Measurements from ENCODE around the gene TMPRSS13. TPM values are rescaled to one million over a fixed set of nuclear protein-coding genes. Genes with fewer than 3 reads are reported as not detected.

Gene TMPRSS13
- total and polyA plus RNA-seq, 2 experiments from 2014 or later, result 1.3 to 1.9 TPM

GRCh38 chr11:117859488-117860112 lies 69.6 kb downstream of the TMPRSS13 start:
- TF ChIP-seq, protein P1, sequence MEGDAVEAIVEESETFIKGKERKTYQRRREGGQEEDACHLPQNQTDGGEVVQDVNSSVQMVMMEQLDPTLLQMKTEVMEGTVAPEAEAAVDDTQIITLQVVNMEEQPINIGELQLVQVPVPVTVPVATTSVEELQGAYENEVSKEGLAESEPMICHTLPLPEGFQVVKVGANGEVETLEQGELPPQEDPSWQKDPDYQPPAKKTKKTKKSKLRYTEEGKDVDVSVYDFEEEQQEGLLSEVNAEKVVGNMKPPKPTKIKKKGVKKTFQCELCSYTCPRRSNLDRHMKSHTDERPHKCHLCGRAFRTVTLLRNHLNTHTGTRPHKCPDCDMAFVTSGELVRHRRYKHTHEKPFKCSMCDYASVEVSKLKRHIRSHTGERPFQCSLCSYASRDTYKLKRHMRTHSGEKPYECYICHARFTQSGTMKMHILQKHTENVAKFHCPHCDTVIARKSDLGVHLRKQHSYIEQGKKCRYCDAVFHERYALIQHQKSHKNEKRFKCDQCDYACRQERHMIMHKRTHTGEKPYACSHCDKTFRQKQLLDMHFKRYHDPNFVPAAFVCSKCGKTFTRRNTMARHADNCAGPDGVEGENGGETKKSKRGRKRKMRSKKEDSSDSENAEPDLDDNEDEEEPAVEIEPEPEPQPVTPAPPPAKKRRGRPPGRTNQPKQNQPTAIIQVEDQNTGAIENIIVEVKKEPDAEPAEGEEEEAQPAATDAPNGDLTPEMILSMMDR (IDR thresholded peaks at IDR 0.05; ENCODE audit: poor library complexity), result no peak
- no peak for TF ChIP-seq EZH2 (IDR thresholded peaks at IDR 0.05; ENCODE audit: borderline replicate concordance)
- no peak for TF ChIP-seq EZH2phosphoT487 (IDR thresholded peaks at IDR 0.05; ENCODE audit: low read depth, severe bottlenecking, unreplicated experiment)

GRCh38 chr11:117859061-117859460 lies 70.1 kb downstream of the TMPRSS13 start:
- Histone ChIP-seq H3K4me1 (ENCODE audit: insufficient read depth) (peaks cover 7% of the 10 kb centered on the region), H3K9me3 (ENCODE audit: low read depth) (no peaks in the 10 kb centered on the region), H3K27me3 (no peaks in the 10 kb centered on the region), H3K4me2 (no peak overlapping the region), H3K27ac (no peak overlapping the region), H3K79me2 (peaks cover 6% of the 10 kb centered on the region), H2AFZ (no peak overlapping the region), H3K36me3 (replicated peaks; ENCODE audit: insufficient read depth, low read depth) (no peaks in the 10 kb centered on the region), H3K9me2 (replicated peaks; ENCODE audit: insufficient read depth) (no peaks in the 10 kb centered on the region), H4K20me1 (ENCODE audit: insufficient read depth, poor library complexity, severe bottlenecking) (no peaks in the 10 kb centered on the region), H3K4me3 (no peak overlapping the region)
- no peak for DNase-seq (ENCODE audit: low spot score)
- WGBS (ENCODE audit: low lambda C conversion rate, missing lambda C conversion rate), result 87% methylated on average over 10 of the region's 10 CpGs
- TF ChIP-seq EZH2 (IDR thresholded peaks at IDR 0.05; ENCODE audit: borderline replicate concordance), result no peak
- no peak for TF ChIP-seq EZH2phosphoT487 (IDR thresholded peaks at IDR 0.05; ENCODE audit: low read depth, severe bottlenecking, unreplicated experiment)
- TF ChIP-seq, protein P1 (IDR thresholded peaks at IDR 0.05; ENCODE audit: poor library complexity), result no peak

More at GRCh38 chr11:117859488-117860112, 69.6 kb downstream of the TMPRSS13 start:
- Histone ChIP-seq H3K4me3 (no peak overlapping the region), H4K20me1 (ENCODE audit: insufficient read depth, poor library complexity, severe bottlenecking) (no peaks in the 10 kb centered on the region), H3K27me3 (no peaks in the 10 kb centered on the region), H3K9me3 (ENCODE audit: low read depth) (no peaks in the 10 kb centered on the region), H3K4me2 (no peak overlapping the region), H3K36me3 (replicated peaks; ENCODE audit: insufficient read depth, low read depth) (no peaks in the 10 kb centered on the region), H3K9me2 (replicated peaks; ENCODE audit: insufficient read depth) (no peaks in the 10 kb centered on the region), H3K4me1 (ENCODE audit: insufficient read depth) (peaks cover 7% of the 10 kb centered on the region), H3K27ac (no peak overlapping the region), H2AFZ (no peak overlapping the region), H3K79me2 (peaks cover 6% of the 10 kb centered on the region)
- no peak for DNase-seq (ENCODE audit: low spot score)
- 79% methylated on average over 9 of the region's 9 CpGs for WGBS (ENCODE audit: low lambda C conversion rate, missing lambda C conversion rate)

- H3K79me2 ChIP-seq, result peaks cover 4% of the 10 kb centered on the region
- H3K4me2 ChIP-seq, result no peak overlapping the region
- H3K27ac ChIP-seq, result no peak overlapping the region
- H3K9me2 ChIP-seq (replicated peaks; ENCODE audit: insufficient read depth), result no peaks in the 10 kb centered on the region
- no peak for DNase-seq (ENCODE audit: low spot score)
- no peaks in the 10 kb centered on the region for H4K20me1 ChIP-seq (ENCODE audit: insufficient read depth, poor library complexity, severe bottlenecking)
- peaks cover 7% of the 10 kb centered on the region for H3K4me1 ChIP-seq (ENCODE audit: insufficient read depth)
- no peaks in the 10 kb centered on the region for H3K9me3 ChIP-seq (ENCODE audit: low read depth)
- no peak overlapping the region for H2AFZ ChIP-seq
- no peaks in the 10 kb centered on the region for H3K27me3 ChIP-seq
- TF ChIP-seq, protein P1 (IDR thresholded peaks at IDR 0.05; ENCODE audit: poor library complexity), result no peak
- TF ChIP-seq EZH2phosphoT487 (IDR thresholded peaks at IDR 0.05; ENCODE audit: low read depth, severe bottlenecking, unreplicated experiment) (no peak), EZH2 (IDR thresholded peaks at IDR 0.05; ENCODE audit: borderline replicate concordance) (no peak)
- no peak overlapping the region for H3K4me3 ChIP-seq
- WGBS (ENCODE audit: low lambda C conversion rate, missing lambda C conversion rate), result 78% methylated on average over 11 of the region's 11 CpGs
- H3K36me3 ChIP-seq (replicated peaks; ENCODE audit: insufficient read depth, low read depth), result no peaks in the 10 kb centered on the region
Measured at GRCh38 chr11:117857734-117858414, 71.3 kb downstream of the TMPRSS13 start.

Measured in hepatocyte (in vitro differentiated cells).